OCI-LY3 (cell line): ENCODE measurements around the gene HYLS1.
A peak's percentile ranks its signal among the peaks of the same experiment; 100 is the strongest.

Experiments used
- EZH2phosphoT487 ChIP-seq: fragments of 200-600 bp; shearing (Covaris generic); IDR thresholded peaks from 2 replicates; pipeline ENCODE4 v1.6.1; 2018; ENCODE audit warnings: antibody characterized with exemption, mixed run types, low read depth
- TF ChIP-seq, protein P1 (sequence below): fragments of 200-600, 300-600 bp; sonication (generic); IDR thresholded peaks from 2 replicates; pipeline ENCODE4 v1.5.1; 2014; ENCODE audit warnings: antibody characterized with exemption, low read length, low read depth

DNA sequence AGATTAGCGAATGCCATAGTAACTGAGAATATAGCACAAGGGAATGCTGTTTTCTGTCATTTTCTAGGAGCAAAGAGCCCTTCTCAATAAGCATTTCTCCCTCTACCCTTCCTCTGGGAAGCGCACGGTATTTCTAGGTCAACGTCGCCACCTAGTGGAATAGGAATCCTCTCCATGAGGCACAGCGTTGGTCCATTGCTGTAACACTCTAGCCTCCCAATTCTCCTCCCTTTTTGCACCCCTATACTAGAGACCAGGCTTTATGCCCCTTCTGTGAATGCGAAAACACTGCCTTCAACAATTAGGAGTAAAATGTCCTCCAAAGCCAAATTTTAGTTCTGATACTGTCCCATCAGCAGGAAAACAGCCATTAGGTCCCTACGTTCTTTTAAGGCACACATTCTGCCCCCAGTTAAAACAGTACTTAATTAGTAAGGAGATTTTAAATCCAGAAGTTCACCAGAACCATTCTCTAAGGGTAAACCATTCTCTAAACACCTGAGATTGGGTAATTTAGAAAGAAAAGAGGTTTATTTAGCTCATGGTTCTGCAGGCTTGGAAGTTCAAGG is 12.8 kb upstream of the HYLS1 start:
- TF ChIP-seq, protein P1, sequence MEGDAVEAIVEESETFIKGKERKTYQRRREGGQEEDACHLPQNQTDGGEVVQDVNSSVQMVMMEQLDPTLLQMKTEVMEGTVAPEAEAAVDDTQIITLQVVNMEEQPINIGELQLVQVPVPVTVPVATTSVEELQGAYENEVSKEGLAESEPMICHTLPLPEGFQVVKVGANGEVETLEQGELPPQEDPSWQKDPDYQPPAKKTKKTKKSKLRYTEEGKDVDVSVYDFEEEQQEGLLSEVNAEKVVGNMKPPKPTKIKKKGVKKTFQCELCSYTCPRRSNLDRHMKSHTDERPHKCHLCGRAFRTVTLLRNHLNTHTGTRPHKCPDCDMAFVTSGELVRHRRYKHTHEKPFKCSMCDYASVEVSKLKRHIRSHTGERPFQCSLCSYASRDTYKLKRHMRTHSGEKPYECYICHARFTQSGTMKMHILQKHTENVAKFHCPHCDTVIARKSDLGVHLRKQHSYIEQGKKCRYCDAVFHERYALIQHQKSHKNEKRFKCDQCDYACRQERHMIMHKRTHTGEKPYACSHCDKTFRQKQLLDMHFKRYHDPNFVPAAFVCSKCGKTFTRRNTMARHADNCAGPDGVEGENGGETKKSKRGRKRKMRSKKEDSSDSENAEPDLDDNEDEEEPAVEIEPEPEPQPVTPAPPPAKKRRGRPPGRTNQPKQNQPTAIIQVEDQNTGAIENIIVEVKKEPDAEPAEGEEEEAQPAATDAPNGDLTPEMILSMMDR, result peak; percentile 78
- no peak for TF ChIP-seq EZH2phosphoT487
